Activated CD8-positive, alpha-beta memory T cell treated with anti-CD3 and anti-CD28 coated beads for 48 hours (primary cell): ENCODE measurements around the gene HCAR3.

Source experiments
- DNase-seq, 3 experiments: peaks; one replicate each; pipeline ENCODE4 v3.0.0-alpha.2; 2020; ENCODE audit warnings: low read depth in 2 of 3, low spot score in 2 of 3

HCAR3 gene

DNA sequence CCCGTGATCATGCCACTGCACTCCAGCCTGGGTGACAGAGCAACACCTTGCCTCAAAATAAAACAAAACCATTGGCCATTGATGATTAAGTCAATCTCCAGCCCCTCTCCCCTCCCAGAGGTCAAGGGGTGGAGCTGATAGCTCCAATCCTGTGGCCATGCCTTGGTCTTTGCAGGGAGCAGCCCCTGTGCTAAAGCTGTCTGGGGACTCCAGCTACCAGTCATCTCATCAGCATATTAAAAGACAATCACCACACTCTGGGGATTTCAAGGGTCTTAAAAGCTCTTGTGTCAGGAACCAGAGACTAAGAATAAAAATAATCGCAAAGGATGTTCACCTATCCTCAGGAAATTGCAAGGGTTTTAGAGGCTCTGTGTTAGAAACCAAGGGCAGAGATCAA lies 44.1 kb downstream of the HCAR3 start:
- DNase-seq = no peak

DNA sequence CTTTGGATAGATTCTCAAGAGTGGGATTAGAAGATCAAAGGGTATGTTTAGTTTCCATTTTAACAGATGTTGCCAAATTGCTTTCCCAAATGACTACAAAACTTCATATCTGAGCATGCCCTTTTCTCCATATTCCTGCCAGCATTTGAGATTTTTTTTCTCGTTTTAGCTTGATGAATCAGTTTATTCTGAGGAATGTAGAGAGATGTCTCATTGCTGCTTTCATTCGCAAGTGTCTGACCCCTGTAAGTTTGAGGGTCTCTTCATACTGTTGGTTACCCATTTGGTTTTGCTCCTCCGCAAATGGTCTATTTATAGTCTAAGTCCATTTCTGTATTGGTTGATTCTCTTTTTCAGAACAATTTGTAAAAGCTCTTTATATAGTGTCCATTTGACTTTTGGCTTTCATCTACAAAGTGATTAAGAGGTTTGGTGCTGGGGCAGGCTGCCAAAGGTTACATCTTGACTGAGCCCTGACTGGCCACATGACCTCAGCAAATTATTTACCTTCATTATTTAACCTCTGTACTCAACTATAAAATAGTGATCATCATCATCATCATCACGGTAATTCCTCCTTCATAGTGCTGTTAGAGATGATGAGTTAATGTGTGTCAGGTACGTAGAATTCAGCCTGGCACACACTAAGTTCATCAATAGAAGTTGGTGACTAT lies 47.1 kb downstream of the HCAR3 start:
- DNase-seq = no peak

DNA sequence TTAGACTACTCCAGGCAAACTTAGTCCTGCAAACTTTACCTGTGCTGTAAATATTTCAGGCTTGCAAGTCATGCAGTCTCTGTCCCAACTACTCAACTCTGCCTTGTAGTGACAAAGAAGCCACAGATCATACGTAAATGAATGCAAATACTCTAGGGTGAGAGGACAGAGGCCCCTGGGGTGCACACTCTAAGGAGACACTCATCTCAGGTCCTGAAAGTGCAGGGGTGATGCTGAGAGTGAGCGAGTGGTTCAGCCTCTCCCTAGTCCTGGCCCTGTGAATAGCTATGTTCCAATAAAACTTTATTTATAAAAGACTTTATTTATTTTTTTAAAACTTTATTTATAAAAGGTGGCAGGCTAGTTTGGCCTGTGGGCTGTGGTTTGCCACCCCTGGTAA lies 48.3 kb downstream of the HCAR3 start:
- DNase-seq = no peak

- DNase-seq = no peak
Observed at GRCh38 chr12:122665759-122666158, 50.9 kb downstream of the HCAR3 start.

DNA sequence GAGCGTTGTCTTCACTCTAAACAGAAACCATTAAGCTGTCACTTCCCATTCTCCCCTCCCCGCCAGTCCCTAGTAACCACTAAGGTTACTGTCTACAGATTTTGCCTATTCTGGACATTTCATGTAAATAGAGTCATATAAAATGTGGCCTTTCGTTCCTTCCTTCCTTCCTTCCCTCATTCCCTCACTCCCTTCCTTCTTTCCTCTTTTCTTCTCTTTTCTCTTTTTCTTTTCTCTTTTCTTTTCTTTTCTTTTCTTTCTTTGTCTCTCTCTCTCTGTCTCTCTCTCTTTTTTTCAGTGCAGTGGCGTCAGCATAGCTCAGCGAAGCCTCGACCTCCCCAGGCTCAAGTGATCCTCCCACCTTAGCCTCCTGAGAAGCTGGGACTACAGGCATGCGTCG lies 51.3 kb downstream of the HCAR3 start:
- DNase-seq = no peak
